RPMI8226 (cell line): Measurements from ENCODE around the gene TMPRSS2.
A peak's percentile ranks its signal among the peaks of the same experiment; 100 is the strongest.
"Not testable (repeated sequence)": the region's sequence is repeated elsewhere in the genome, so short reads cannot be mapped to it uniquely, and the experiment has no call there.

Experiments
- DNase-seq: peaks from one replicate; pipeline ENCODE4 v3.0.0-alpha.2; 2015

TMPRSS2 gene

GRCh38 chr21:41425588-41425953 is 82.4 kb downstream of the TMPRSS2 start:
- DNase-seq: no peak

- not testable (repeated sequence) for DNase-seq
Observed at GRCh38 chr21:41423305-41423636, 84.7 kb downstream of the TMPRSS2 start.

- DNase-seq: no peak
Observed at GRCh38 chr21:41422546-41423304, 85.2 kb downstream of the TMPRSS2 start.

- not testable (repeated sequence) for DNase-seq
Observed at GRCh38 chr21:41420998-41421397, 87.0 kb downstream of the TMPRSS2 start.

- DNase-seq: peak; percentile 88
Observed at GRCh38 chr21:41419921-41420862, 87.8 kb downstream of the TMPRSS2 start.

- DNase-seq: no peak
Observed at GRCh38 chr21:41418956-41419680, 88.8 kb downstream of the TMPRSS2 start.

GRCh38 chr21:41418393-41418792 is 89.6 kb downstream of the TMPRSS2 start:
- no peak for DNase-seq

- DNase-seq: not testable (repeated sequence)
Observed at GRCh38 chr21:41417505-41417904, 90.5 kb downstream of the TMPRSS2 start.
